Measurements from ENCODE around the gene SAFB.

DNA sequence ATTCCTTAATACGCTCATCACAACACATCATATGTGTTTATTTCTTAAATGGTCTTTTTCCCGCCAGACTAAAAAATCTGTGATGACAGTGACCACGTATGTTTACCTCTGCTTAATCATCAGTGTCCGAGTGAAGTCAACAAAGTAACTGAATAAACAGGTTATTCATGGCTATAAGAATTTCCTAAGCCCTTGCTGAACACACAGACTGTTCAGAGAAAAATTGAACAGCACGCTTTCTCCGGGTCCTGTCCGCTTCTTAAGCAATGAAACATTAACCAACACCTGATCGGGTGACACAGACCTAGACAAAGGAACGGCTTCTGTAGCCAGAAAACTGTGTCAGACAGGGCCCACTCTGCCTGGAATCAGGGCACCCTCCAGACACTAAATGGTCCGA is 14.6 kb upstream of the SAFB start:
- TF ChIP-seq, protein P1, sequence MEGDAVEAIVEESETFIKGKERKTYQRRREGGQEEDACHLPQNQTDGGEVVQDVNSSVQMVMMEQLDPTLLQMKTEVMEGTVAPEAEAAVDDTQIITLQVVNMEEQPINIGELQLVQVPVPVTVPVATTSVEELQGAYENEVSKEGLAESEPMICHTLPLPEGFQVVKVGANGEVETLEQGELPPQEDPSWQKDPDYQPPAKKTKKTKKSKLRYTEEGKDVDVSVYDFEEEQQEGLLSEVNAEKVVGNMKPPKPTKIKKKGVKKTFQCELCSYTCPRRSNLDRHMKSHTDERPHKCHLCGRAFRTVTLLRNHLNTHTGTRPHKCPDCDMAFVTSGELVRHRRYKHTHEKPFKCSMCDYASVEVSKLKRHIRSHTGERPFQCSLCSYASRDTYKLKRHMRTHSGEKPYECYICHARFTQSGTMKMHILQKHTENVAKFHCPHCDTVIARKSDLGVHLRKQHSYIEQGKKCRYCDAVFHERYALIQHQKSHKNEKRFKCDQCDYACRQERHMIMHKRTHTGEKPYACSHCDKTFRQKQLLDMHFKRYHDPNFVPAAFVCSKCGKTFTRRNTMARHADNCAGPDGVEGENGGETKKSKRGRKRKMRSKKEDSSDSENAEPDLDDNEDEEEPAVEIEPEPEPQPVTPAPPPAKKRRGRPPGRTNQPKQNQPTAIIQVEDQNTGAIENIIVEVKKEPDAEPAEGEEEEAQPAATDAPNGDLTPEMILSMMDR (IDR thresholded peaks at IDR 0.05; ENCODE audit: insufficient read depth, low read depth, low read length), result no peak
- TF ChIP-seq EZH2 (IDR thresholded peaks at IDR 0.05; ENCODE audit: insufficient read depth, low read length), result no peak

Data from astrocyte (in vitro differentiated cells and primary cell).